A673 (cell line): ENCODE results near the gene MIEN1. TPM values are rescaled to one million over a fixed set of nuclear protein-coding genes. Genes with fewer than 3 reads are reported as not detected.
"Not testable (repeated sequence)": the region's sequence is repeated elsewhere in the genome, so short reads cannot be mapped to it uniquely, and the experiment has no call there.

ENCODE experiments used
- BruUV-seq: library from RNA; stranded (reverse); fragments of 400-500 nt; replicated peaks from 2 replicates; lab custom pipeline; 2021; lab: Mats Ljungman, UMichigan
- CTCF ChIA-PET: fragments of 300-600 bp; sonication (Branson Sonifier 250); formaldehyde crosslinking; loops from one replicate; lab custom pipeline; 2022; ENCODE audit warnings: antibody characterized with exemption; lab: Charles Lee
- POLR2A ChIA-PET: fragments of 300-600 bp; sonication (Branson Sonifier 250); formaldehyde crosslinking; loops from one replicate; lab custom pipeline; 2022; ENCODE audit warnings: antibody characterized with exemption; ENCODE audit not compliant: low non-redundant PET; lab: Charles Lee
- DNase-seq: peaks from one replicate; pipeline ENCODE4 v3.0.0-alpha.2; 2015; ENCODE audit warnings: low spot score
- H3K27ac ChIP-seq: fragments of 200-600 bp; sonication (generic); 2 replicates; pipeline ENCODE4 v1.5.1; 2016; ENCODE audit warnings: mixed run types, low read depth, mild to moderate bottlenecking, mixed read lengths, antibody characterized with exemption, low read length; ENCODE audit not compliant: poor library complexity, severe bottlenecking
- H3K27me3 ChIP-seq: fragments of 200-600 bp; sonication (generic); replicated peaks from 2 replicates; pipeline ENCODE4 v1.6.1; 2017; ENCODE audit warnings: mixed run types, low read depth, mild to moderate bottlenecking, mixed read lengths, antibody characterized with exemption, low read length; ENCODE audit not compliant: insufficient read depth, poor library complexity
- H3K36me3 ChIP-seq: fragments of 200-600 bp; sonication (generic); 2 replicates; pipeline ENCODE4 v1.6.1; 2016; ENCODE audit warnings: mixed run types, mild to moderate bottlenecking, mixed read lengths, antibody characterized with exemption, low read length; ENCODE audit not compliant: insufficient read depth, poor library complexity, severe bottlenecking
- H3K4me1 ChIP-seq: fragments of 200-600 bp; sonication (generic); 2 replicates; pipeline ENCODE4 v1.6.1; 2017; ENCODE audit warnings: mixed run types, mild to moderate bottlenecking, mixed read lengths, antibody characterized with exemption, low read length; ENCODE audit not compliant: insufficient read depth, poor library complexity, severe bottlenecking
- H3K4me3 ChIP-seq: fragments of 200-600 bp; sonication (generic); 2 replicates; pipeline ENCODE4 v1.5.1; 2016; ENCODE audit warnings: low read depth, mixed run types, mild to moderate bottlenecking, mixed read lengths, low read length; ENCODE audit not compliant: poor library complexity, severe bottlenecking
- H3K9me3 ChIP-seq: fragments of 200-600 bp; sonication (generic); 2 replicates; pipeline ENCODE4 v1.6.1; 2016; ENCODE audit warnings: mixed run types, low read depth, mild to moderate bottlenecking, mixed read lengths, antibody characterized with exemption, low read length; ENCODE audit not compliant: poor library complexity, severe bottlenecking
- EZH2 ChIP-seq: fragments of 200-600 bp; sonication (generic); IDR thresholded peaks from 2 replicates; pipeline ENCODE4 v1.6.1; 2017; ENCODE audit warnings: borderline replicate concordance, low read depth, mild to moderate bottlenecking, mixed read lengths, antibody characterized with exemption, low read length; ENCODE audit not compliant: poor library complexity, severe bottlenecking
- intact Hi-C: fragments of 100-400 bp; cut with micrococcal nuclease; formaldehyde crosslinking; loops from one replicate; pipeline ENCODE4 v1.10.0; 2022; ENCODE audit not compliant: unreplicated experiment
- total RNA-seq: library from RNA; stranded (reverse); gene quantifications from 2 replicates; pipeline ENCODE4 v1.2.3, GENCODE V29; 2021
- TF ChIP-seq, protein P1 (sequence below): fragments of 300-800, 200-600 bp; sonication (generic); conservative IDR thresholded peaks from 2 replicates; pipeline ENCODE4 v1.5.1; 2017; ENCODE audit warnings: low read depth, mild to moderate bottlenecking, antibody characterized with exemption, low read length, moderate library complexity, mixed read lengths

MIEN1 gene
- total RNA-seq, 1 experiment from 2014 or later, result 30.5 TPM

DNA sequence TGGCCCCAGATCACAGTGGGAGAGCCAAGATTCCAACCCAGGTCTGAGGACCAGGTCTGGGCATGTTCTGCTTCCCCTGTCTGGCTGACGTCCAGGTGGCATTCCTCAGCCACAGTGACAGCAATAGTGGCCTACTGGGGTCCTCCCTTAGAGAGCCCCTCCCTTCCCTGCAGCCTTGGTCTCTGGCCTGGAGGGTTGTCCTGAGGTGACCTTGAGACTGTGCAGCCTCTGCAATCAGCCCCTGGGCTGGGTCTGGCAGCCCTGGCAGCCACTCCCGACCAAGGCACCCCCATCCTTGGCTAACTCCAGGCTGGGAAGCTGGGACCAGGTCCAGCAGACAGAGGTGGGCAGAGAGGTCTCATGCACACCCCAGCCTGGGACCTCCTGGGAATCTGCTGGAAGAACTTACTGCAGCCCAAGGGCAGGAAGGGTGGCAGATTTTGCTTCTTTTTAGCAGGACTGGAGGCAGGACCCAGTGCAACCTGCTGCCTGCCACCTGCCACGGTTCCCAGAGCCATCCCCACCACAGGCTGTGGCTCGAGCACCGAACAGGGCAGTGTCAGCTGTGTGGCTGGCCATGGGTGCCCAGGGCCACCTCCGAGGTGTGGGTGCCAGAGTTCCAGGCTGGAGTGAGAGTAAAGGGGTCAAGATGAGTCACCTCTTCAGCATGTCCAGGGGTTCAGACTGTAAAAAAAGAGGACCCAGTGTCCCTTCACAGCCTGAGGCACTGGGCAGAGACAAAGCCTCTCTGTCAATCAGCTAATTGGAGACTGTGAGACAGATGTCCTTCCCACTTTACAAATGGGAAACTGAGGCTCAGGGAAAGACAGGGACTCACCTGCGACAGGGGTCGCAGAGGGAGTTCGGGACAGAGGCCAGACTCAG, 20.0 kb upstream of the MIEN1 start:
- TF ChIP-seq EZH2, result no peak
- TF ChIP-seq, protein P1, sequence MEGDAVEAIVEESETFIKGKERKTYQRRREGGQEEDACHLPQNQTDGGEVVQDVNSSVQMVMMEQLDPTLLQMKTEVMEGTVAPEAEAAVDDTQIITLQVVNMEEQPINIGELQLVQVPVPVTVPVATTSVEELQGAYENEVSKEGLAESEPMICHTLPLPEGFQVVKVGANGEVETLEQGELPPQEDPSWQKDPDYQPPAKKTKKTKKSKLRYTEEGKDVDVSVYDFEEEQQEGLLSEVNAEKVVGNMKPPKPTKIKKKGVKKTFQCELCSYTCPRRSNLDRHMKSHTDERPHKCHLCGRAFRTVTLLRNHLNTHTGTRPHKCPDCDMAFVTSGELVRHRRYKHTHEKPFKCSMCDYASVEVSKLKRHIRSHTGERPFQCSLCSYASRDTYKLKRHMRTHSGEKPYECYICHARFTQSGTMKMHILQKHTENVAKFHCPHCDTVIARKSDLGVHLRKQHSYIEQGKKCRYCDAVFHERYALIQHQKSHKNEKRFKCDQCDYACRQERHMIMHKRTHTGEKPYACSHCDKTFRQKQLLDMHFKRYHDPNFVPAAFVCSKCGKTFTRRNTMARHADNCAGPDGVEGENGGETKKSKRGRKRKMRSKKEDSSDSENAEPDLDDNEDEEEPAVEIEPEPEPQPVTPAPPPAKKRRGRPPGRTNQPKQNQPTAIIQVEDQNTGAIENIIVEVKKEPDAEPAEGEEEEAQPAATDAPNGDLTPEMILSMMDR, result no peak
- intact Hi-C loops, result loop anchor here (5.0 kb wide), 1 partner anchor 128 kb away; no protein-coding TSS in a partner anchor
- Histone ChIP-seq H3K9me3 (no peaks in the 10 kb centered on the region), H3K4me1 (no peaks in the 10 kb centered on the region), H3K4me3 (no peak overlapping the region), H3K27me3 (no peaks in the 10 kb centered on the region), H3K36me3 (no peaks in the 10 kb centered on the region), H3K27ac (no peak overlapping the region)
- DNase-seq, result no peak
- POLR2A ChIA-PET, result no interaction called here
- CTCF ChIA-PET, result no interaction called here
- no TSS peak for BruUV-seq

- intact Hi-C loops, POLR2A ChIA-PET, H3K4me3 ChIP-seq, H3K9me3 ChIP-seq, CTCF ChIA-PET, H3K4me1 ChIP-seq, BruUV-seq, H3K27ac ChIP-seq, H3K36me3 ChIP-seq, H3K27me3 ChIP-seq, DNase-seq: not testable (repeated sequence)
Observed at GRCh38 chr17:39748444-39749034, 18.2 kb upstream of the MIEN1 start.

DNA sequence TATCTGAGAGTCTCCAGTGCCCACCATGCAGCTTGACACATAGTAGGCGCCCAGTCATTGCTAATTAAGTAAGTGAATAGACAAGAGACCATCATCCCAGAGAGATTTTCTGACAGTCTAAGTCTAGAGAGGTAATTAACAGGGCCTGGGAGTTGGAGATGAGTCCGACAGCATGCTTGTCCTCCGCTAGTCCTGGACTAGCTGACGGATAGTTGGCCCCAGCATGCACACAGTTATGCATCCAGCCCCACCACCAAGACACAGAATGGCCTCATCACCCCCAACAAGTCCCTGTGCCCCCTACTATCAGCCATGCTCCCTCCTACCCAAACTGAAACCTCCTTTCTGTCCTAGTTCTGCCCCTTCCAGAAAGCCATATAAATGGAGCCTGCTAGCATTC, 17.4 kb upstream of the MIEN1 start:
- intact Hi-C loops, result no loop called here

More for the DNA sequence above, 17.4 kb upstream of the MIEN1 start:
- H3K27me3 ChIP-seq, result no peaks in the 10 kb centered on the region
- no peak for DNase-seq
- POLR2A ChIA-PET, result no interaction called here
- no peak overlapping the region for H3K4me3 ChIP-seq
- no peak for TF ChIP-seq EZH2
- TF ChIP-seq, protein P1, result no peak
- CTCF ChIA-PET, result no interaction called here
- no peaks in the 10 kb centered on the region for H3K9me3 ChIP-seq
- H3K36me3 ChIP-seq, result no peaks in the 10 kb centered on the region
- BruUV-seq, result no TSS peak
- no peaks in the 10 kb centered on the region for H3K4me1 ChIP-seq
- no peak overlapping the region for H3K27ac ChIP-seq
